Esophagus muscularis mucosa (tissue), 4 donors: ENCODE results near the gene TBCD. TPM values are rescaled to one million over a fixed set of nuclear protein-coding genes. Genes with fewer than 3 reads are reported as not detected.

Source experiments
- DNase-seq: peaks from one replicate; pipeline ENCODE4 v3.0.0-alpha.2; 2017; ENCODE audit errors: extremely low spot score
- H3K27ac ChIP-seq, 4 donors: fragments of 200-600 bp; sonication (generic); replicated peaks in 1 of 4; 1 replicate in 3 of 4; 2 replicates in 1 of 4; pipeline ENCODE4 v1.5.1; 2016 to 2019; ENCODE audit warnings: mild to moderate bottlenecking in 1 of 4
- H3K27me3 ChIP-seq, 4 donors: fragments of 200-600 bp; sonication (generic); one replicate each; pipeline versions ENCODE4 v1.5.1 to v1.6.0; 2016 to 2019
- H3K36me3 ChIP-seq, 4 donors: fragments of 200-600 bp; sonication (generic); one replicate each; pipeline ENCODE4 v1.5.1; 2016 to 2019
- H3K4me1 ChIP-seq, 4 donors: fragments of 200-600 bp; sonication (generic); one replicate each; pipeline ENCODE4 v1.5.1; 2016 to 2019
- H3K4me3 ChIP-seq, 4 donors: fragments of 200-600 bp; sonication (generic); 1 replicate in 2 of 4; 2 replicates in 2 of 4; pipeline ENCODE4 v1.5.1; 2016 to 2019; ENCODE audit warnings: mild to moderate bottlenecking in 4 of 4, moderate library complexity in 1 of 4
- H3K9me3 ChIP-seq, 4 donors: fragments of 200-600 bp; sonication (generic); 1 replicate in 3 of 4; 2 replicates in 1 of 4; pipeline ENCODE4 v1.5.1; 2016 to 2019
- CTCF ChIP-seq, 3 experiments: fragments of 200-600 bp in 2 of 3; fragments of 450-650 bp in 1 of 3; sonication (generic) in 2 of 3; IDR thresholded peaks; one replicate each; pipeline ENCODE4 v1.5.1; 2017 to 2019; ENCODE audit warnings: antibody characterized with exemption in 3 of 3, mild to moderate bottlenecking in 2 of 3, moderate library complexity in 1 of 3
- EP300 ChIP-seq: sonication (generic); formaldehyde crosslinking; IDR thresholded peaks from one replicate; pipeline ENCODE4 v1.6.1; 2017; ENCODE audit warnings: antibody characterized with exemption
- POLR2A ChIP-seq: fragments of 450-650 bp; IDR thresholded peaks from one replicate; pipeline ENCODE4 v1.6.1; 2017; ENCODE audit warnings: antibody characterized with exemption, moderate library complexity, mild to moderate bottlenecking, low read depth
- POLR2AphosphoS5 ChIP-seq, 2 donors: sonication (generic); formaldehyde crosslinking; IDR thresholded peaks; one replicate each; pipeline ENCODE4 v1.6.1; 2017; ENCODE audit warnings: antibody characterized with exemption in 2 of 2
- WGBS: methylation state at CpG from one replicate; pipeline ENCODE4 v1.1.5; 2018; 5-methylcytosine and 5-hydroxymethylcytosine counted together
- intact Hi-C: fragments of 100-400 bp; cut with DNase I; formaldehyde crosslinking; loops from one replicate; pipeline ENCODE4 v1.15.1; 2023
- total RNA-seq, 4 donors: library from RNA; depleted of rRNA; stranded (reverse); fragments of >200 nt; gene quantifications; one replicate each; pipeline versions ENCODE4 v1.1.0 to v1.2.1, GENCODE V29; 2016

The TBCD gene
- total RNA-seq, 4 donors from 2014 or later, result 38.1 to 56.7 (median 53.6) TPM

- Histone ChIP-seq H3K4me1 (peaks cover 12 to 29% (median 21%) of the 10 kb centered on the region in 4 donors), H3K27me3 (peaks cover 0 to 4% (median 0%) of the 10 kb centered on the region in 4 donors), H3K27ac (peak overlapping the region in 2 of 4 donors; percentile 93), H3K36me3 (peaks cover 4 to 16% (median 8%) of the 10 kb centered on the region in 4 donors), H3K4me3 (peak overlapping the region; percentile 93 to 96 (median 94)), H3K9me3 (no peaks in the 10 kb centered on the region)
- no peak for DNase-seq
- intact Hi-C loops, result loop anchor here (5.0 kb wide), 1 partner anchor 101 kb away; no protein-coding TSS in a partner anchor
- WGBS, result 43% methylated on average over 8 of the region's 8 CpGs
- TF ChIP-seq EP300 (no peak), POLR2A (no peak), POLR2AphosphoS5 (IDR thresholded peaks at IDR 0.05) (no peak), CTCF (IDR thresholded peaks at IDR 0.05) (no peak)
Measured at GRCh38 chr17:82753201-82753464, 1.3 kb downstream of the TBCD start.

- WGBS, result 87% methylated on average over 19 of the region's 19 CpGs
- peaks cover 12 to 29% (median 21%) of the 10 kb centered on the region in 4 donors for H3K4me1 ChIP-seq
- no peaks in the 10 kb centered on the region for H3K9me3 ChIP-seq
- intact Hi-C loops, result loop anchor here (5.0 kb wide), 1 partner anchor 102 kb away; no protein-coding TSS in a partner anchor
- DNase-seq, result no peak
- no peak overlapping the region for H3K27ac ChIP-seq
- H3K4me3 ChIP-seq, result no peak overlapping the region
- H3K36me3 ChIP-seq, result peaks cover 0 to 16% (median 8%) of the 10 kb centered on the region in 4 donors
- peaks cover 0 to 4% (median 0%) of the 10 kb centered on the region in 4 donors for H3K27me3 ChIP-seq
- no peak for TF ChIP-seq POLR2AphosphoS5 (IDR thresholded peaks at IDR 0.05)
- TF ChIP-seq EP300, result no peak
- TF ChIP-seq POLR2A, result no peak
- TF ChIP-seq CTCF (IDR thresholded peaks at IDR 0.05), result no peak
Measured at GRCh38 chr17:82754297-82755208, 2.7 kb downstream of the TBCD start.

DNA sequence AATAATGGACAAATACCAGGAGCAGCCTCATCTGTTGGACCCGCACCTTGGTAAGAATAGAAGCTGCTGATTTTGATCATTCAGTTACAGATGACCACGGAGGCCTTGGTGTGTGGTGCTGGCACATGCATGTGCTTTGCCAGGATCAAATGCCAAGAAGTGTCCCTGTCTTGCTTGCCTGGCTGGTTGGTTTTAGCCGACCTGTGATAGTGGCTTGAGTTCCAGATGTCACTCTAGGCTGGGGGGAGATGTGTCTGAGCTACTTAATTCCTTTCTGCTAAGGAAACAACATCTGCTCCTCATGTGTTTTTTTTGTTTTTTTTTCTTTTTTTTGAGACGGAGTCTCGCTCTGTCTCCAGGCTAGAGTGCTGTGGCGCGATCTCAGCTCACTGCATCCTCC, 4.3 kb downstream of the TBCD start:
- WGBS, result 85% methylated on average over 7 of the region's 7 CpGs
- peaks cover 12 to 27% (median 20%) of the 10 kb centered on the region in 4 donors for H3K4me1 ChIP-seq
- H3K36me3 ChIP-seq, result peaks cover 0 to 29% (median 8%) of the 10 kb centered on the region in 4 donors
- TF ChIP-seq EP300, result no peak
- TF ChIP-seq POLR2AphosphoS5 (IDR thresholded peaks at IDR 0.05), result no peak
- no peak for TF ChIP-seq CTCF (IDR thresholded peaks at IDR 0.05)
- TF ChIP-seq POLR2A, result no peak
- intact Hi-C loops, result no loop called here
- H3K4me3 ChIP-seq, result no peak overlapping the region
- peaks cover 0 to 4% (median 0%) of the 10 kb centered on the region in 4 donors for H3K27me3 ChIP-seq
- no peaks in the 10 kb centered on the region for H3K9me3 ChIP-seq
- DNase-seq, result no peak
- no peak overlapping the region for H3K27ac ChIP-seq

DNA sequence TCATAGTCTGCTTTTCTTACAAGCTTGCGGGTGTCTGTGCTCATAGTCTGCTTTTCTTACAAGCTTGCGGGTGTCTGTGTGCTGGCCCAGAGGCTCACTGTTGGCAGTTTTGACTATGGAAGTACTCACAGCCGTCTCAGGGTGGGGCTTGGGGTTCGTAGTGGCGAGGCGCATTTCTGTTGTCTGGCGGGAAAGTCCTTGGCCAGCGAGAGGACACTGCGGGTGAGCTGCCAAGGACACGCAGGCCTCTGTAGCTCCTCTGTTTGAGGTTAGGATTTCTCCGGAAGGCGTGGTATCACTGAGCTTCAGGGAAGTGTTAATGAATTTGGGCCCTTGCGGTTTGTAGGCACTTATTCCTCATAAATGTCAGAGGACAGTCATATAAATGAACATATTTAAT, 13.5 kb downstream of the TBCD start:
- no peak for TF ChIP-seq POLR2AphosphoS5 (IDR thresholded peaks at IDR 0.05)
- no peak for TF ChIP-seq POLR2A
- no peak for TF ChIP-seq CTCF (IDR thresholded peaks at IDR 0.05)
- TF ChIP-seq EP300, result no peak
- no peak for DNase-seq
- Histone ChIP-seq H3K27me3 (no peaks in the 10 kb centered on the region), H3K27ac (no peak overlapping the region), H3K4me3 (no peak overlapping the region), H3K36me3 (peaks cover 17 to 67% (median 61%) of the 10 kb centered on the region in 4 donors), H3K4me1 (no peaks in the 10 kb centered on the region), H3K9me3 (no peaks in the 10 kb centered on the region)
- WGBS, result 90% methylated on average over 13 of the region's 13 CpGs
- intact Hi-C loops, result no loop called here
